ENCODE measurements around the gene UBR1.

Gene UBR1

GRCh38 chr15:43111354-43111753 is 5.5 kb upstream of the UBR1 start:
- H3K4me2 ChIP-seq (ENCODE audit: low read length): no peak overlapping the region
- no peak for TF ChIP-seq CTCF (IDR thresholded peaks at IDR 0.05)
- H3K36me3 ChIP-seq (ENCODE audit: control insufficient read depth, insufficient read depth, low read length): no peaks in the 10 kb centered on the region
- no peak overlapping the region for H3K4me3 ChIP-seq (ENCODE audit: low read depth, low read length)
- H3K4me1 ChIP-seq: no peaks in the 10 kb centered on the region
- H3K27me3 ChIP-seq (ENCODE audit: control insufficient read depth, insufficient read depth, low read length): no peaks in the 10 kb centered on the region
- no peak overlapping the region for H3K27ac ChIP-seq
- no peak overlapping the region for H2AFZ ChIP-seq
- H3K79me2 ChIP-seq: peaks cover under 1% of the 10 kb centered on the region
- no peak overlapping the region for H3K9ac ChIP-seq
- H3K9me3 ChIP-seq (ENCODE audit: control insufficient read depth, low read length): no peaks in the 10 kb centered on the region

GRCh38 chr15:43107751-43108150 is 1.9 kb upstream of the UBR1 start:
- H2AFZ ChIP-seq: no peak overlapping the region
- H3K36me3 ChIP-seq (ENCODE audit: control insufficient read depth, insufficient read depth, low read length): no peaks in the 10 kb centered on the region
- no peak for TF ChIP-seq CTCF (IDR thresholded peaks at IDR 0.05)
- H3K4me1 ChIP-seq: no peaks in the 10 kb centered on the region
- H3K4me3 ChIP-seq (ENCODE audit: low read depth, low read length): no peak overlapping the region
- H3K9ac ChIP-seq: no peak overlapping the region
- H3K4me2 ChIP-seq (ENCODE audit: low read length): no peak overlapping the region
- peaks cover 11% of the 10 kb centered on the region for H3K79me2 ChIP-seq
- no peak overlapping the region for H3K27ac ChIP-seq
- no peaks in the 10 kb centered on the region for H3K9me3 ChIP-seq (ENCODE audit: control insufficient read depth, low read length)
- no peaks in the 10 kb centered on the region for H3K27me3 ChIP-seq (ENCODE audit: control insufficient read depth, insufficient read depth, low read length)

- Histone ChIP-seq H3K4me2 (ENCODE audit: low read length) (peak overlapping the region; percentile 96), H3K36me3 (ENCODE audit: control insufficient read depth, insufficient read depth, low read length) (no peaks in the 10 kb centered on the region), H3K4me3 (ENCODE audit: low read depth, low read length) (peak overlapping the region; percentile 78), H3K27me3 (ENCODE audit: control insufficient read depth, insufficient read depth, low read length) (no peaks in the 10 kb centered on the region), H3K4me1 (no peaks in the 10 kb centered on the region), H3K27ac (peak overlapping the region; percentile 87), H2AFZ (peak overlapping the region; percentile 90), H3K79me2 (peaks cover 11% of the 10 kb centered on the region), H3K9me3 (ENCODE audit: control insufficient read depth, low read length) (no peaks in the 10 kb centered on the region), H3K9ac (peak overlapping the region; percentile 53)
- TF ChIP-seq CTCF (IDR thresholded peaks at IDR 0.05): no peak
Measured at GRCh38 chr15:43106486-43106829, 620 bp upstream of the UBR1 start.

- Histone ChIP-seq H3K9ac (peak overlapping the region; percentile 28), H3K79me2 (peaks cover 11% of the 10 kb centered on the region), H3K27me3 (ENCODE audit: control insufficient read depth, insufficient read depth, low read length) (no peaks in the 10 kb centered on the region), H3K27ac (peak overlapping the region; percentile 87), H3K9me3 (ENCODE audit: control insufficient read depth, low read length) (no peaks in the 10 kb centered on the region), H3K4me3 (ENCODE audit: low read depth, low read length) (peak overlapping the region; percentile 78), H3K36me3 (ENCODE audit: control insufficient read depth, insufficient read depth, low read length) (no peaks in the 10 kb centered on the region), H3K4me1 (no peaks in the 10 kb centered on the region), H3K4me2 (ENCODE audit: low read length) (peak overlapping the region; percentile 96), H2AFZ (peak overlapping the region; percentile 90)
- no peak for TF ChIP-seq CTCF (IDR thresholded peaks at IDR 0.05)
Measured at GRCh38 chr15:43105077-43105736, 631 bp downstream of the UBR1 start.

DNA sequence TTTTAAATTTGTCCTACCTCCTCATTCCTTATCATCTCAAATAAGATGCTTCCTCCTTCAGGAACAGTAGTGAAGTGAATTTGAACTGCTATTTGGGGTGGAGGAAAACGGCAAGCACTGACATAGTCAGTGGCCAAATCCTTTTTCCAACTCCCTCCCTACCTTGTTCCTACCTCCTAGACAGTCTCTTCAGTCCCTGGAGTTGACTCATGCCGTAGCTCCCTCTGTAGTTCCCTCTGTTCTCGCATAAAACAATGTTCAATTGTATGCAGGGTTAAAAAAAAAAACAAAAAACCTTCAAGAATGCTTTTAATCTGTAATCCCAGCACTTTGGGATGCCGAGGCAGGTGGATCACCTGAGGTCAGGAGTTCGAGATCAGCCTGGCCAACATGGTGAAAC is 1.4 kb downstream of the UBR1 start:
- Histone ChIP-seq H3K4me2 (ENCODE audit: low read length) (no peak overlapping the region), H3K4me1 (no peaks in the 10 kb centered on the region), H3K79me2 (peaks cover 11% of the 10 kb centered on the region), H3K36me3 (ENCODE audit: control insufficient read depth, insufficient read depth, low read length) (no peaks in the 10 kb centered on the region), H3K9me3 (ENCODE audit: control insufficient read depth, low read length) (no peaks in the 10 kb centered on the region), H3K27ac (no peak overlapping the region), H3K27me3 (ENCODE audit: control insufficient read depth, insufficient read depth, low read length) (no peaks in the 10 kb centered on the region), H3K9ac (no peak overlapping the region), H3K4me3 (ENCODE audit: low read depth, low read length) (no peak overlapping the region), H2AFZ (no peak overlapping the region)
- TF ChIP-seq CTCF (IDR thresholded peaks at IDR 0.05): no peak

Measured in parathyroid adenoma (tissue), 2 donors.